HG02623 (cell line): ENCODE data around the gene APH1A.
A peak's percentile ranks its signal among the peaks of the same experiment; 100 is the strongest.
"Not testable (repeated sequence)": the region's sequence is repeated elsewhere in the genome, so short reads cannot be mapped to it uniquely, and the experiment has no call there.

Experiments
- ATAC-seq: cut with Tn5 transposase; IDR thresholded peaks from one replicate; pipeline ENCODE4 v1.9.1; 2021; ENCODE audit warnings: moderate library complexity; ENCODE audit not compliant: unreplicated experiment

The APH1A gene

DNA sequence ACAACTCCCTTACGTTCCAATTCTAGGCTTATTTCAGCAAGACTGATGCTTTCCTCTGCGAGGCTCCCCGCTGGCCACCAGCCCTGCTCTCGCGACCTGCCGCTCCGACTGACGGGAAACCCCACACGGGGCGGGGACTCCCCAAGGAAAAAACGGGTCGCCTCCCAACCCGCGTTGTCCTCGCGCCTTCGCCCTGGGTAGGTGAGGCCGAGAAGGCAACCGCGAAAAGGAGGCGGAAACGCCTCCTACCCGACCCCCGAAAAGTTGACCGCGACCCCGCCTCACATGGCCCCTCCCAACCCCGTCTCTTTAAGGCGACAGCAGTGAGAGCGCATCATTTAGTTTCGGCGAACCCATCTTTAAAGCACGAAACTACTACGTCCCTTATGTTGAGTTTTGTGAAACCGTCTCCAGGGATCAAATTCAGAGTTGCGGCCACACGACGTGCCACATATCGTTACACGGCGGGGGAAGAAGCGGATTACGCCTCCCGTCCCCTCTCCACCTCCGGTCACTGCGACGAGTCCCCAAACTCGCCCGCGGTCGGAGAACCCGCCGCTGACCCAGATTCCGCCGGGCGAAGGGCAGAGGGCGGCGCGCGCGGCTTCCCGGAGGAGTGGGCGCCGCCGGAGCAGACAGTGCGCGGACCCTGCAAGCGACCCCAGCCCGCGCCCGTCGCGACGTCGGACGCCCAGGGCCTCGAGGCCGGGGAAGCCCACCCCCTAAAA lies 34.1 kb downstream of the APH1A start:
- peak; percentile 44 for ATAC-seq

DNA sequence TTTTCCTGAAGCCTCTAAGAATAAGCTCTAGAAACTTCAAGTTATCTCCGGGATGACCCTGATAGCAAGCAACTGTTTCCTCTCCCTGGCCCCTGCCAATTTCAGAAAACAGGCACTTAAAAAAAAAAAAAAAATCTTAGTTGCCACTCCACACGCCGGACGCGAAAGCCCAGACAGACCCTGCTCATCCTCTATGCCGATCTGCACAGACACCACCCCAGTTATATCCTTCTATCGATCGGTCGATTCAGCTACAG lies 34.6 kb downstream of the APH1A start:
- no peak for ATAC-seq

DNA sequence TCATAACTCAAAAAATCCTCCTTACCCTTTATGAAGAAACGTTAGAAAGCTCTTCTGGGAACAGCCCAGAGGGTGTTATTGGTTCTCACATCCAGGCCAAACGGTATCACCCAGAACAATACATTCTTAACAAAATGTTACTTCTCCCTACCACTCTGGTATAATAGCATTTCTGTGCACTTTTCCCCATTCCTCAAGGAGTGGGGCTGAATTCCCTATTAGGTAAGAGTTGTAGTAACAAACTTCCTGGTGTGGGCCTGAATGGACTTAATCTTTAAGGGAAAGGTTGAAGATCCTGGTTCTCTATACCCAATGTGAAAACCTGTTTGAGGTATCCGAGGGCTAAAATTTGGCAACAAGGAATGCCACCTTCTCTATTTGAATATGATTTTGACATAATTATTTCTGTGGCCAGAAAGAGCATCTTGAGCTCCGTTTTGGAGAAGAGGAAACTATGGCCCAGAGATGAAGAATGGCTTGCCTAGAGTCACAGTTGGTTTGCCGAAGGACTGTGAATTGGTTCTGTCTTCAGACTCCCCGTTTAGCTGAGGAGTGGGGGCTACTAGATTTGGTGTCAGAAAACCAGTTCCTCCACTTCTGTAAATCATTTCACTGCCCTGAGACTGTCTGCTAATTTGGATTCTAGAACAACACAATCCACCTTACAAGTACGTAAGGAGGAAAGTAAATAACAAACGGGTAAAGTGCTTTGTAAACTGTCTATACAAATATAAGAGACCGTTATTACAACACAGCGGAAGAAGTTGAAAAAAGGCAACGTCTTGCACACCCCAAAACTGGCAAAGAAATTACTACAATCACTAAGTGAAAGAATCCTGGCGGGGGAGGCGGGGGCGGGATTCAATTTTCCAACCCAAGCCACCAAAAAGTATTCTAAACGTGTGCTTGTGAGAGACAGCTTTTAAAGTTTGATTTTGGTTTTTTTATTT lies 35.2 kb downstream of the APH1A start:
- ATAC-seq = no peak

DNA sequence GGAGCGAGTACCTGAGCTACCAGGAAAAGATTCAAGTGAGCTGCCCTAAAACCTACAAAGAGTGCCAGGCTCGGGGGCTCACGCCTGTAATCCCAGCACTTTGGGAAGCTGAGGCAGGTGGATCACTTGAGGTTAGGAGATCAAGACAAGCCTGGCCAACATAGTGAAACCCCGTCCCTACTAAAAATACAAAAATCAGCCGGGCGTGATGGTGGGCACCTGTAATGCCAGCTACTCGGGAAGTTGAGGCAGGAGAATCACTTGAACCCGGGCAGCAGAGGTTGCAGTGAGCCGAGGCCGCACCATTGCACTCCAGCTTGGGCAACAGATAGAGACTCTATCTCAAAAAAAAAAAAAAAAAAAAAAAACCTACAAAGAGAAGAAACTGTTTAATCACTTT lies 35.9 kb downstream of the APH1A start:
- not testable (repeated sequence) for ATAC-seq

DNA sequence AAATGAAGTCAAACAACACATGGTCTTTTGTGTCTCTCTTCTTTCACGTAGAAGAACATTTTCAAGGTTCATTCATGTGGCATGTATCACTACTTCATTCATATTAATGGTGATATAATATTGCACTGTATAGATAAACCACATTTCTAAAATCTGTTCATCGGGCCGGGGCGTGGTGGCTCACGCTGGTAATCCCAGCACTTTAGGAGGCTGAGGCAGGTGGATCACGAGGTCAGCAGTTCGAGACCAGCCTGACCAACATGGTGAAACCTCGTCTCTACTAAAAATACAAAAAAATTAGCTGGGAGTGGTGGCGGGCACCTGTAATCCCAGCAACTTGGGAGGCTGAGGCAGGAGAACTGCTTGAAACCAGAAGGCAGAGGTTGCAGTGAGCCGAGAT lies 40.6 kb downstream of the APH1A start:
- not testable (repeated sequence) for ATAC-seq

DNA sequence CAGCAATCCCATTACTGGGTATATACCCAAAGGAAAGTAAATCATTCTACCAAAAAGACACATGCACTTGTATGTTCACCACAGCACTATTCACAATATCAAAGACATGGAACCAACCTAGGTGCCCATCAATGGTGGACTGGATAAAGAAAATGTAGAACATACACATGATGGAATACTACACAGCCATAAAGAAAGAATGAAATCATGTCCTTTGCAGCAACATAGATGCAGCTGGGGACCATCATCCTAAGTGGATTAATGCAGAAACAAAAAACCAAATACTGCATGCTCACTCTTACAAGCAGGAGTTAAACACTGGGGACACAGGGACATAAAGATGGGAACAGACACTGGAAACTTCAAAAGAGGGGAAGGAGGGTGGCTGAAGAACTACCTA lies 41.6 kb downstream of the APH1A start:
- no peak for ATAC-seq

DNA sequence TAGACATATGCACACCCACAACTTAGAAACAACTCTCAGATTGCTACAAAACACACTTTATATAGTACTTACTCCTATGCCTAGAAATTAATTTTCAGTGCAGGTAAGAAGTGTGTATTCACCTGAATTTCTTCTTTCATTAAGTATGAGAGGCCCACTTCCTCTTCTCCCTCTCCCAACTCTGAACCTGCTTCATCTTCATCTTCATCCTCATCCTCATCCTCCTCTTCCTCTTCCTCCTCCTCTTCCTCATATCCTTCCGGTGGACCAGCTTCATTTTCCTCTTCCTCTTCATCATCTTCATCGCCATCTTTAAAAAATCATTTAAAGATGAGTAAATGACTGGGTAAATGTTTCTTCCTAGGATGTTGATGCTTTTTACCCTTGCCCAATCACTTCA lies 42.3 kb downstream of the APH1A start:
- ATAC-seq = no peak

DNA sequence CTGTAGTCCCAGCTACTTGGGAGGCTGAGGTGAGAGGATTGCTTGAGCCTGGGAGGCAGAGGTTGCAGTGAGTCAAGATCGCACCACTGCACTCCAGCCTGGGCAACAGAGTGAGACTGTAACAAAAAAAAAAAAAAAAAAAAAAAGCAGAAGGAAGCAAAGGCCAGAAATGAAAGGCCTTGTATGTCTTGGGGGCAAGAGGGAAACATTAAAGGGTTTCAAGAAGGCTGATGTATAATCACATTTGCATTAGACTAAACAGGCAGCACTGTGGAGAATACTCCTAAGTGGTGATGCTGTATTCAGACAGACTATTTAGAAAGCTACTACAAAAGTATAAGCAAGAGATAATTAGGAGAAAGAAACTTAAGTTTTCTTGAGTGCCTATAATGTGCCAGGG lies 43.3 kb downstream of the APH1A start:
- no peak for ATAC-seq

DNA sequence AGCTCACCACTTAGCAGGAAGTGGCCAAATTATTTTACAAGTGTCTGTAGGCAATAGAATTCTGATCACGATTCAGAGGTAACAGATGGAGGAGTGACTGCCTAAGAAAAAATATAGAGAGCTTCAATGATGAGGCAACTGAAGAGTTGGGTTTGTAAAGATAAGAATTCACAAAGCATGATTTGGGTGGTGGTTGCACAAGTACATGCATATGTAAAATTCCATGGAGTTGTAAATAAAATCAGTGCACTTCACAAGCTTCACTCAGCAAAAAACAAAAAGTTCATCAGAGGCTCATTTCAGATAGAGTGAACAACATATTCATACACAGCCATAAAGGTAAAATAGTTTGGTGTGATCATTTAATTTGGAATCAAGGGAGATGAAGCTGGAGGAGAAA lies 43.8 kb downstream of the APH1A start:
- no peak for ATAC-seq

DNA sequence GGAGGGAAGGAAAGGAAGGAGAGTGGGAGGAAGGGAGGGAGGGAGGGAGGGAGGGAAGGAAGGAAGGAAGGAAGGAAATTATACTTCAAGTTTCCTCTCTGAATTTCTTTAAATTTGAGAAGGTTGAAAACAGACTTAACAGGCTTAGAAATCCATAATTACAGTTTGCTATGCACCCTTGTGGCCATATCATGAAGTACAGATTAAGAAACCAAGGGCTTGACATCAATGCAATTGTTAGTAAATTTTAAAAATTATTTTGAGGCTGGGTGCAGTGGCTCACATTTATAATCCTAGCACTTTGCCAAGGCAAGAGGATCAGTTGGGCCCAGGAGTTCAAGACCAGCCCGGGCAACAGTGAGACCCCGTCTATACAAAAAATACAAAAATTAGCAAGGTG lies 47.3 kb downstream of the APH1A start:
- no peak for ATAC-seq

DNA sequence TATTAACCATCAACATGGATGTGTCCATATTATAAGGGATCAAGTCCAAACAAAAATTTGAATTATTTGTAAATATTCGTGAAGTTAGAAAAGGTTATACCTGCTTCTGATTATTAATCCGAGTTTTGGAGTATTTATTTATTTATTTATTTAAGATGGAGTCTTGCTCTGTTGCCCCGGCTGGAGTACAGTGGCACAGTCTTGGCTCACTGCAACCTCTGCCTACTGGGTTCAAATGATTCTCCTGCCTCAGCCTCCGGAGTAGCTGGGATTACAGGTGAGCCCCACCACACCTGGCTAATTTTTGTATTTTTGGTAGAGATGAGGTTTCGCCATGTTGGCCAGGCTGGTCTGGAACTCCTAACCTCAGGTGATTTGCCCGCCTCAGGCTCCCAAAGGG lies 53.0 kb downstream of the APH1A start:
- ATAC-seq = not testable (repeated sequence)
